Measurements from ENCODE around the gene CADPS2.

GRCh38 chr7:122314284-122314683 is 572.0 kb downstream of the CADPS2 start:
- TF ChIP-seq, protein P1, sequence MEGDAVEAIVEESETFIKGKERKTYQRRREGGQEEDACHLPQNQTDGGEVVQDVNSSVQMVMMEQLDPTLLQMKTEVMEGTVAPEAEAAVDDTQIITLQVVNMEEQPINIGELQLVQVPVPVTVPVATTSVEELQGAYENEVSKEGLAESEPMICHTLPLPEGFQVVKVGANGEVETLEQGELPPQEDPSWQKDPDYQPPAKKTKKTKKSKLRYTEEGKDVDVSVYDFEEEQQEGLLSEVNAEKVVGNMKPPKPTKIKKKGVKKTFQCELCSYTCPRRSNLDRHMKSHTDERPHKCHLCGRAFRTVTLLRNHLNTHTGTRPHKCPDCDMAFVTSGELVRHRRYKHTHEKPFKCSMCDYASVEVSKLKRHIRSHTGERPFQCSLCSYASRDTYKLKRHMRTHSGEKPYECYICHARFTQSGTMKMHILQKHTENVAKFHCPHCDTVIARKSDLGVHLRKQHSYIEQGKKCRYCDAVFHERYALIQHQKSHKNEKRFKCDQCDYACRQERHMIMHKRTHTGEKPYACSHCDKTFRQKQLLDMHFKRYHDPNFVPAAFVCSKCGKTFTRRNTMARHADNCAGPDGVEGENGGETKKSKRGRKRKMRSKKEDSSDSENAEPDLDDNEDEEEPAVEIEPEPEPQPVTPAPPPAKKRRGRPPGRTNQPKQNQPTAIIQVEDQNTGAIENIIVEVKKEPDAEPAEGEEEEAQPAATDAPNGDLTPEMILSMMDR (IDR thresholded peaks at IDR 0.05), result no peak
- TF ChIP-seq POLR2A (IDR thresholded peaks at IDR 0.05) (no peak), POLR2AphosphoS5 (IDR thresholded peaks at IDR 0.05) (no peak), EP300 (IDR thresholded peaks at IDR 0.05) (no peak)
